Astrocyte (in vitro differentiated cells and primary cell): ENCODE data around the gene BATF. TPM values are rescaled to one million over a fixed set of nuclear protein-coding genes. Genes with fewer than 3 reads are reported as not detected.

ENCODE experiments used
- DNase-seq: peaks from one replicate; pipeline ENCODE4 v3.0.0-alpha.2; 2010; ENCODE audit warnings: low read depth
- FAIRE-seq: peaks from 2 replicates; lab custom pipeline; 2011; peaks lifted over from hg19 to GRCh38; lab: Jason Lieb, UNC
- H2AFZ ChIP-seq: 2 replicates; pipeline ENCODE4 v1.6.0; 2012; ENCODE audit warnings: low read depth, low read length, inconsistent platforms
- H3K27ac ChIP-seq: 2 replicates; pipeline ENCODE4 v1.5.1; 2011; ENCODE audit warnings: low read depth, low read length, inconsistent platforms
- H3K27me3 ChIP-seq: 2 replicates; pipeline ENCODE4 v1.6.0; 2011; ENCODE audit warnings: low read length, inconsistent platforms; ENCODE audit not compliant: insufficient read depth
- H3K36me3 ChIP-seq: 2 replicates; pipeline ENCODE4 v1.5.1; 2011; ENCODE audit warnings: low read length, inconsistent platforms; ENCODE audit not compliant: insufficient read depth
- H3K4me1 ChIP-seq: 2 replicates; pipeline ENCODE4 v1.5.1; 2011; ENCODE audit warnings: low read length, inconsistent platforms; ENCODE audit not compliant: insufficient read depth
- H3K4me2 ChIP-seq: 2 replicates; pipeline ENCODE4 v1.6.0; 2012; ENCODE audit warnings: low read length, inconsistent platforms
- H3K4me3 ChIP-seq: 2 replicates; pipeline ENCODE4 v1.5.1; 2011; ENCODE audit warnings: low read depth, mild to moderate bottlenecking, low read length, inconsistent platforms; ENCODE audit not compliant: insufficient read depth
- H3K79me2 ChIP-seq: 2 replicates; pipeline ENCODE4 v1.6.0; 2012; ENCODE audit warnings: mild to moderate bottlenecking, low read length, inconsistent platforms; ENCODE audit not compliant: insufficient read depth
- H3K9ac ChIP-seq: 2 replicates; pipeline ENCODE4 v1.6.0; 2012; ENCODE audit warnings: mild to moderate bottlenecking, low read length, inconsistent platforms
- H3K9me3 ChIP-seq: 2 replicates; pipeline ENCODE4 v1.5.1; 2012; ENCODE audit warnings: low read depth, mild to moderate bottlenecking, low read length, inconsistent platforms; ENCODE audit not compliant: insufficient read depth
- H4K20me1 ChIP-seq: 2 replicates; pipeline ENCODE4 v1.6.0; 2012; ENCODE audit warnings: low read length, inconsistent platforms; ENCODE audit not compliant: insufficient read depth
- H3K27ac Mint-ChIP-seq: one replicate; pipeline ENCODE4 v1.8.0; 2021; ENCODE audit warnings: mild to moderate bottlenecking, mixed read lengths; ENCODE audit not compliant: unreplicated experiment
- H3K27me3 Mint-ChIP-seq: one replicate; pipeline ENCODE4 v1.8.0; 2021; ENCODE audit warnings: low read depth, mixed read lengths; ENCODE audit not compliant: unreplicated experiment
- H3K36me3 Mint-ChIP-seq: one replicate; pipeline ENCODE4 v1.8.0; 2021; ENCODE audit warnings: low read depth, mixed read lengths; ENCODE audit not compliant: unreplicated experiment
- H3K4me1 Mint-ChIP-seq: one replicate; pipeline ENCODE4 v1.8.0; 2021; ENCODE audit warnings: low read depth, mixed read lengths; ENCODE audit not compliant: unreplicated experiment
- H3K4me3 Mint-ChIP-seq: one replicate; pipeline ENCODE4 v1.8.0; 2021; ENCODE audit warnings: mild to moderate bottlenecking, moderate library complexity, mixed read lengths; ENCODE audit not compliant: unreplicated experiment
- H3K9me3 Mint-ChIP-seq: one replicate; pipeline ENCODE4 v1.8.0; 2021; ENCODE audit warnings: mild to moderate bottlenecking, mixed read lengths; ENCODE audit not compliant: unreplicated experiment
- EZH2 ChIP-seq: IDR thresholded peaks from 2 replicates; pipeline ENCODE4 v1.6.1; 2012; ENCODE audit warnings: mild to moderate bottlenecking, low read length, inconsistent platforms; ENCODE audit not compliant: insufficient read depth
- total RNA-seq: library from RNA; stranded (reverse); gene quantifications from 2 replicates; pipeline ENCODE4 v1.2.1, GENCODE V29; 2021
- TF ChIP-seq, protein P1 (sequence below): IDR thresholded peaks from 2 replicates; pipeline ENCODE4 v1.5.1; 2011; ENCODE audit warnings: low read depth, mild to moderate bottlenecking, inconsistent platforms, low read length, moderate library complexity; ENCODE audit not compliant: insufficient read depth

BATF gene
- total RNA-seq, 1 donor from 2014 or later, result not detected

GRCh38 chr14:75551021-75551420, 28.8 kb downstream of the BATF start:
- H3K9me3 Mint-ChIP-seq, result peaks cover 2% of the 10 kb centered on the region
- Histone ChIP-seq H3K4me1 (no peaks in the 10 kb centered on the region), H3K79me2 (no peaks in the 10 kb centered on the region), H3K9me3 (no peaks in the 10 kb centered on the region), H3K4me2 (no peak overlapping the region), H2AFZ (no peak overlapping the region), H3K4me3 (no peak overlapping the region), H3K9ac (no peak overlapping the region), H3K27ac (no peak overlapping the region), H3K36me3 (no peaks in the 10 kb centered on the region), H3K27me3 (peaks cover 6% of the 10 kb centered on the region), H4K20me1 (no peaks in the 10 kb centered on the region)
- H3K4me3 Mint-ChIP-seq, result no peak overlapping the region
- no peak for FAIRE-seq
- H3K27me3 Mint-ChIP-seq, result peaks cover 11% of the 10 kb centered on the region
- peaks cover 13% of the 10 kb centered on the region for H3K4me1 Mint-ChIP-seq
- H3K36me3 Mint-ChIP-seq, result no peaks in the 10 kb centered on the region
- DNase-seq, result no peak
- no peak overlapping the region for H3K27ac Mint-ChIP-seq
- TF ChIP-seq, protein P1, sequence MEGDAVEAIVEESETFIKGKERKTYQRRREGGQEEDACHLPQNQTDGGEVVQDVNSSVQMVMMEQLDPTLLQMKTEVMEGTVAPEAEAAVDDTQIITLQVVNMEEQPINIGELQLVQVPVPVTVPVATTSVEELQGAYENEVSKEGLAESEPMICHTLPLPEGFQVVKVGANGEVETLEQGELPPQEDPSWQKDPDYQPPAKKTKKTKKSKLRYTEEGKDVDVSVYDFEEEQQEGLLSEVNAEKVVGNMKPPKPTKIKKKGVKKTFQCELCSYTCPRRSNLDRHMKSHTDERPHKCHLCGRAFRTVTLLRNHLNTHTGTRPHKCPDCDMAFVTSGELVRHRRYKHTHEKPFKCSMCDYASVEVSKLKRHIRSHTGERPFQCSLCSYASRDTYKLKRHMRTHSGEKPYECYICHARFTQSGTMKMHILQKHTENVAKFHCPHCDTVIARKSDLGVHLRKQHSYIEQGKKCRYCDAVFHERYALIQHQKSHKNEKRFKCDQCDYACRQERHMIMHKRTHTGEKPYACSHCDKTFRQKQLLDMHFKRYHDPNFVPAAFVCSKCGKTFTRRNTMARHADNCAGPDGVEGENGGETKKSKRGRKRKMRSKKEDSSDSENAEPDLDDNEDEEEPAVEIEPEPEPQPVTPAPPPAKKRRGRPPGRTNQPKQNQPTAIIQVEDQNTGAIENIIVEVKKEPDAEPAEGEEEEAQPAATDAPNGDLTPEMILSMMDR, result no peak
- no peak for TF ChIP-seq EZH2

DNA sequence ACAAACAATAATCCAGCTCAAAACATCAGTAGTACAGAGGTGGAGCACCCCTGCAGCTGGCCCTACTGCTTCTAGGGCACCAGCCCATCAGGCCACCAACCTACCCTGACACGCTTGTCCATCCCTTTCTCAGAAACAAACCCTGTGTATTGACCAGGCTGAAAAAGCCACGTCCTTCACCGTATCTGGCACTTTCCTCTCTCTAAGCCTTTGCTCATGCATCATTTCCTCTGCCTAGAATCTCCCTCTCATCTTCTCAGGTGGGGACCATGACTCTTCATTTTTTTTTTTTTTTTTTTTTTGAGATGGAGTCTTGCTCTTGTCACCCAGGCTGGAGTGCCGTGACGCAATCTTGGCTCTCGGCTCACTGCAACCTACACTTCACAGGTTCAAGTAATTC, 30.9 kb downstream of the BATF start:
- Mint-ChIP-seq H3K4me1 (peaks cover 13% of the 10 kb centered on the region), H3K27ac (no peak overlapping the region), H3K27me3 (peaks cover 5% of the 10 kb centered on the region), H3K36me3 (no peaks in the 10 kb centered on the region), H3K4me3 (no peak overlapping the region), H3K9me3 (peaks cover 5% of the 10 kb centered on the region)
- Histone ChIP-seq H3K9me3 (no peaks in the 10 kb centered on the region), H2AFZ (no peak overlapping the region), H3K27me3 (peaks cover 6% of the 10 kb centered on the region), H3K9ac (no peak overlapping the region), H3K4me2 (no peak overlapping the region), H3K79me2 (no peaks in the 10 kb centered on the region), H4K20me1 (no peaks in the 10 kb centered on the region), H3K36me3 (no peaks in the 10 kb centered on the region), H3K4me3 (no peak overlapping the region), H3K27ac (no peak overlapping the region), H3K4me1 (no peaks in the 10 kb centered on the region)
- TF ChIP-seq, protein P1, result no peak
- TF ChIP-seq EZH2, result no peak
- no peak for FAIRE-seq
- no peak for DNase-seq

DNA sequence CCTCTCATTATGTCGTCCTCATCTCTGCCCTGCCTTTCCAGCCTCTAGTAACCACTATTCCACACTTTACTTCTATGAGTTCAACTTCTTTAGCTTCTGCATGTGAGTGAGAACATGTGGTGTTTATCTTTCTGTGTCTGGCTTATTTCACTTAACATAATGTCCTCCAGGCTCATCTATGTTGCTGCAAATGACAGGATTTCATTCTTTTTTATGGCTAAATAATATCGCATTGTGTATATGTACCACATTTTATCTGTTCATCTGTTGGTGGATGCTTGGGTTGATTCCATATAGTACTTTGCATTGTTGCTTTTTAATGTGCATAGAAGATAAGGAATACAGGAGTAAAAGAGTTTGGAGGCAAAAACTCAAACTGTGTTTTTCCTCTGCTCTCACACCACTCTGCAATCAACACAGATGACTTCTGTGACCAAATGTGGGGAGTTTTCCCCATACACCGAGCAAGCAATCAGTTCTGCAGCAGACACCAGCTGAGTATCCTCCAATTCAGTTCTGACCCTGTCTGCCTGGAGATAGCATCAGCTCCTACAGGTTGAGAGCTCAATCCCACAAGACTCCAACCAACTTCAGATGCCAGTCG, 31.6 kb downstream of the BATF start:
- Mint-ChIP-seq H3K9me3 (peaks cover 5% of the 10 kb centered on the region), H3K4me3 (peak overlapping the region; percentile 66), H3K36me3 (no peaks in the 10 kb centered on the region), H3K4me1 (peaks cover 13% of the 10 kb centered on the region), H3K27me3 (peaks cover 2% of the 10 kb centered on the region), H3K27ac (no peak overlapping the region)
- TF ChIP-seq EZH2, result no peak
- TF ChIP-seq, protein P1, result no peak
- Histone ChIP-seq H4K20me1 (no peaks in the 10 kb centered on the region), H3K4me2 (no peak overlapping the region), H3K9ac (no peak overlapping the region), H3K36me3 (no peaks in the 10 kb centered on the region), H2AFZ (no peak overlapping the region), H3K9me3 (no peaks in the 10 kb centered on the region), H3K4me3 (no peak overlapping the region), H3K4me1 (no peaks in the 10 kb centered on the region), H3K27me3 (peaks cover 6% of the 10 kb centered on the region), H3K79me2 (no peaks in the 10 kb centered on the region), H3K27ac (no peak overlapping the region)
- no peak for FAIRE-seq
- no peak for DNase-seq
